H1 (cell line): ENCODE results near the gene DSCAM. TPM values are rescaled to one million over a fixed set of nuclear protein-coding genes. Genes with fewer than 3 reads are reported as not detected.

Experiments
- CHD7 ChIP-seq: fragments of 300-600 bp; sonication (generic); IDR thresholded peaks from 2 replicates; pipeline ENCODE4 v1.7.1; 2012; ENCODE audit warnings: low read length, moderate library complexity, mild to moderate bottlenecking, inconsistent platforms; ENCODE audit not compliant: insufficient replicate concordance
- KDM4A ChIP-seq: IDR thresholded peaks from one replicate; pipeline ENCODE4 v1.7.1; 2012; ENCODE audit warnings: low read depth, mild to moderate bottlenecking, moderate library complexity, low read length, inconsistent platforms; ENCODE audit not compliant: severe bottlenecking
- KDM5A ChIP-seq: fragments of 200-600 bp; IDR thresholded peaks from 2 replicates; pipeline ENCODE4 v1.7.1; 2012; ENCODE audit warnings: mild to moderate bottlenecking, low read length, inconsistent platforms, mixed read lengths
- NANOG ChIP-seq: IDR thresholded peaks from 2 replicates; pipeline ENCODE4 v1.6.1; 2011; ENCODE audit warnings: low read length, low read depth, mild to moderate bottlenecking, inconsistent platforms; ENCODE audit not compliant: insufficient read depth, poor library complexity, severe bottlenecking
- RXRA ChIP-seq: IDR thresholded peaks from 2 replicates; pipeline ENCODE4 v1.6.1; 2011; ENCODE audit warnings: low read depth, mild to moderate bottlenecking, low read length, moderate library complexity; ENCODE audit not compliant: insufficient read depth
- polyA plus RNA-seq, 7 experiments: library from polyadenylated mRNA; depleted of rRNA in 3 of 7; stranded (reverse) in 5 of 7; unstranded in 2 of 7; fragments of >200 nt in 5 of 7; fragments of 200-250 nt in 2 of 7; gene quantifications; 1 replicate in 5 of 7; 2 replicates in 1 of 7; 4 replicates in 1 of 7; pipeline versions ENCODE4 v1.2.1 to v1.2.3, GENCODE V29; 2011 to 2013; ENCODE audit warnings: missing spikeins in 2 of 7, mixed read lengths in 2 of 7
- total RNA-seq: library from RNA; stranded (reverse); fragmentation: NEBNext Ultra II Directional; extraction: Animal tissue kit (Norgen Biotek cat#: 25700); gene quantifications from 2 replicates; pipeline ENCODE4 v1.2.1, GENCODE V29; 2021

DSCAM gene
- total and polyA plus RNA-seq, 2 of the 8 experiments (the other 6 are each of a cell fraction or from before 2014, with no cell fraction given) = 0.02 to 0.15 TPM

- TF ChIP-seq CHD7 = no peak
- no peak for TF ChIP-seq RXRA
- TF ChIP-seq KDM5A = no peak
- TF ChIP-seq KDM4A = no peak
- no peak for TF ChIP-seq NANOG
- TF ChIP-seq, all 59 proteins: peak for 0
Observed at GRCh38 chr21:40257342-40257741, 589.6 kb downstream of the DSCAM start (continued).
